Stimulated activated CD8-positive, alpha-beta memory T cell treated with anti-CD3 and anti-CD28 coated beads, Interleukin-7, amount 100 ng/mL, for 24 hours (primary cell): ENCODE data around the gene SMC4.
"Not testable (repeated sequence)": the region's sequence is repeated elsewhere in the genome, so short reads cannot be mapped to it uniquely, and the experiment has no call there.

Source experiments
- DNase-seq: peaks from one replicate; pipeline ENCODE4 v3.0.0-alpha.2; 2020; ENCODE audit warnings: low read depth

Gene SMC4

DNA sequence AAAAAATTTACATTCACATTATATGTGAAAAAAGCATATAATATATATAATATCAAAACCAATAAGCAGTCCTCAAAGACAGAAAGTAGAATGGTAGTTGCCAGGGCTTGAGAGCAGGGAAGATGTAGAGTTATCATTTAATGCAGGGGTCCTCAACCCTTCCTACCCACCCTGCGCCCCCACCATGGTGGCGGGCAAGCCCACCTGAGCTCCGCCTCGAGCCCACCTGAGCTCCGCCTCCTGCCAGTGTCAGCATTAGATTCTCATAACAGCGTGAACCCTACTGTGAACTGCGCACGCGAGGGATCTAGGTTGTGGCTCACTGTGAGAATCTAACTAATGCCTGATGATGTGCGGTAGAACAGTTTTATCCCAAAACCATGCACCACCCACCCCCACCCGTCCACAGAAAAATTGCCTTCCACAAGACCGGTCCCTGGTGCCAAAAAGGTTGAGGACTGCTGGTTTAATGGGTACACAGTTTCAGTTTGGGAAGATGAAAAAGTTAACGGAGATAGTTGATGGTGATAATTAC, 47.1 kb downstream of the SMC4 start:
- DNase-seq: no peak

DNA sequence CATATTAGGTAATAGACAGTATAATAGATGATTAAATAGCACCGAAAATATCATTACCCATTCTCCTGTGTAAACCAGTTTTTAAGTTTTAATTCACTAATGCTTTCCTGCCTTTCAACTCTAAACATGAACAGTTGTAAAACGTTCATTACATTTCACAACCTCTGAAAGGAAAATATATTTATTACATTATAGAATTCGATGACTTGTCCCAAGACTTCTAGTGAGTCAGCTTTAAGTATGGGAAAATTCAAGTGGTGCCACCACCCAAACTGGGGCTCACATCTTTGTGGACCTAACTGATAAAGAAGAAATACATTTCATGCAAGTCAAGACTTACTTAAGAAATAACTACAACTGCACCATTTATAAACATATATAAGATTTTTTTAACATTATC, 48.1 kb downstream of the SMC4 start:
- no peak for DNase-seq

DNA sequence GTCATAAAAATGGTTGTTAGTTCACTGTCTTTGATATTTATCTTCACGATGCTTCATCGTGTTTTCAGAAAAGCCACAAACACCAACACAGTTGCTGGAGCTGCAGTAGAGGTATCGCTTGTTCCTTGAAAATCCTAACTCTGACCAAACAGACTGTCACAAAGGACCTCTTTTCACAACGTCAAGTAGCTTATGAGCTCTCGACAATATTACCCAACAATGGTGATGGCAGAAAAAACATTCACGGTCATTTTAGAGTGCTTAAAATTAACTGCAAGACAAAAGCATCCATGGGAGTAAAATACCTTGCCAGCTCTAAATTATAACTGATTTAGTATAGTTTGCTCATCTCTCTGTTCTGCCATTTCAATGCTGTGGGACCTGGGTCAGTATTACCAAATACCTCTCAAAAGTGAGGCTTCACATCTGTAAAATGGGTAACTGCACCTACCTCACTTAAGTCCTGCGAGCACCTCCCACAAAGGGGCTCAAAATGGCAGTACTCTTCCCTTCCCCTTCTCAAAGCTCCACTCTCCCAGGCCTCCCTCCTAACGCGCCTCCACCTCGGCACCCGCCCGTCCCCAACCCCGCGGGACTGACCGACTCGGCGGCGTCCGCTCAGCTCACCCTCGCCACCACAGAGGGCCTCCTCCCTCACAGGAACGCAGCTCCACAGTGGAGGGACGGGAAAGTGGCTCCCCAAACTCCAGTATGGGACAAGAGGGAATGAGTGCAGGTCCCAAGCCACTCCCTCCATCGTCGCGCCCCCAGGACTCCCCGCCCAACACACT, 49.6 kb downstream of the SMC4 start:
- peak; percentile 23 for DNase-seq

DNA sequence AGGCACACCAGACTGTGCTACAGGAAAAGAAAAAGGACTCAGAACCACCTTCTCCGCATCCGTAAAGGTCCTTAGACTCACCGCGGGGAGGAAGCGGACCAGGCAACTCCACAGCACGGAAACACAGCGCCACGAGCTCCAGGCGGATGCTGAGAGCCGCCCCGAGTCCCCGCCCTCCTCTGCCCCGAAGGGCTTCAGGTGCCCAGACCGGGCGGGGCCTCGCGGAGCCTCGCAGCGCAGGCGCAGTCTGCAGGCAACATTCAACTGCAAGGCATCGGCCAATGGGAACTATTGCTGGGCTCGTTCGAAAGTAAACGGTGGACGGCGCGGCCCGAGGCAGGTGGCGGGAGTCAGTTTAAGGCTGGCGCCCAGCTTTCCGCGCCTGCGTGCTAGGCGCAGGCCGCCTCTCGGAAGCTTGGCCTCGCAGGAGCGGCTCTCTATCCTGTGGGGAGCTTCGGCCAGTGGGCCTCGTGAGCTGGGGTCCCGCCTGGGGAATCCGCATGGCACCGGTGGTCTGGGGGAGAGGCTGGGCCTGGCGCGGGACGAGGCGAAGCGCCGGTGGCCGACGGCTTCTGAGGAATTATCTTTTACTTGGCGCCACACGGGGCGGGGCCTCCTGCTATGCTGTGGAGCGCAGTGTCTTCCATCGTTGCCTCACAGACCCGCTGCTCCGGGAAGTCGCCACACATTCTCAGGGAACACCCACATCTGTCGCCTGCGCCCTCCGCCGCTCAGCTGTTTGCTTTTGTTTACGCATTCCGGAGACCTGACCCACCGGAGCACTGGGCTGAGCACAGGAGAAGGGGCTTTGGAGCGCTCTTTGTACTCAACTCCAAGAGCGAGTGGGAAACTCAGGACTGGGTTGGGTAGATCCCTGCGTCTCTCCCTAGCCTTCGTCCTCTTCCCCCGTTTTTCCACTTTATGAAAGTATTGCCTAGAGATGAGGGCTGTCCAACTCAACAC, 50.5 kb downstream of the SMC4 start, which contains the start of gene TRIM59:
TRIM59 (minus strand) TSS at position 151 of the 963 bp plus-strand sequence. CDS start 10,603 bp downstream, outside the sequence.
- DNase-seq: peak; percentile 86

DNA sequence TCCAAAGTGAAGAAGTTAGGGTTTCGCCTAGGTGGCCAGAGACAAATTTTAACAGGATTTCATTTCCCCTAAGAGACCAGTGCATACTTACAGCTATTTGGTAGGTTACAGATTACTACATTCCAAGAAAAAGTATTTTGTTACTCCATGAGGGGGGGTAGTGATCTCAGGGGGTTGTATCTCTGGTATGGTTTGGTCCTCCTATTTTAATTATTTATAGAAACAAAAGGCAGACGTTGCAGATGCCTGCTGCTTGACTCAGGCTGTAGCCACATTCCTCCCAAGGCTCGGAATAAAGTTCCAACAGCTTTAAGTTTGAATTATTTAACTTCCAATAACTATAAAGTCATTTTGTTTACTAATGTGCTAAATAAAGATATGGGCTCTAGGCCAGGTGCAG, 51.4 kb downstream of the SMC4 start:
- no peak for DNase-seq

DNA sequence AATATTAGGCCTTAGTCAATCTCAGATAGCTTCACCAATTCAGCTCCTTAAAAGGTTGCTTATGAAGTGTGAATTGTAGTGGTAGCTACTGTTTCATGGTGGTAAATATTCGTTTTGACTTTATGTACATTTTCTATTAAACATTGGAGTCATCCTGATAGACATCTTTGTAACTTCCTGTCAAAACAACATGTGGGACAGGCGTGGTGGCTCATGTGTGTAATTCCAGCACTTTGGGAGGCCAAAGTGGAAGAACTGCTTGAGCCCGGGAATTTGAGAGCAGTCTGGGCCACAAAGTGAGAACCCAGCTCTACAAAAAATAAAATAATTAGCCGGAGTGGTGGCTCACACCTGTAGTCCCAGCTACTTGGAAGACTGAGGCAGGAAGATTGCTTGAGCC, 52.2 kb downstream of the SMC4 start:
- no peak for DNase-seq

DNA sequence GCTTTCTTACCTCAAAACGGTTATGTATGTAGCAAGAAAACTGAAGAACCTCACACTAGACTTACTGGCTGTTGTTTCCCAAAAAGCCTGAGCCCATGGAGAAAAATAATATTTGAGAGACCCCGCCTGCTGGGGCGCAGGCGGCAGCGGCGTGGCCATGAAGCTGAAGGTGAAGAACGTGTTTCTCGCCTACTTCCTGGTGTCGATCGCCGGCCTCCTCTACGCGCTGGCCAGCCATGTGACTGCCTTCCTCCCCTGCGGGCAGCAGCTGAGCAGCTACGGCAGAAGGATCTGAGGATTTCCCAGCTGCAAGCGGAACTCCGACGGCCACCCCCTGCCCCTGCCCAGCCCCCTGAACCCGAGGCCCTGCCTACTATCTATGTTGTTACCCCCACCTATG, 52.8 kb downstream of the SMC4 start:
- DNase-seq: not testable (repeated sequence)

DNA sequence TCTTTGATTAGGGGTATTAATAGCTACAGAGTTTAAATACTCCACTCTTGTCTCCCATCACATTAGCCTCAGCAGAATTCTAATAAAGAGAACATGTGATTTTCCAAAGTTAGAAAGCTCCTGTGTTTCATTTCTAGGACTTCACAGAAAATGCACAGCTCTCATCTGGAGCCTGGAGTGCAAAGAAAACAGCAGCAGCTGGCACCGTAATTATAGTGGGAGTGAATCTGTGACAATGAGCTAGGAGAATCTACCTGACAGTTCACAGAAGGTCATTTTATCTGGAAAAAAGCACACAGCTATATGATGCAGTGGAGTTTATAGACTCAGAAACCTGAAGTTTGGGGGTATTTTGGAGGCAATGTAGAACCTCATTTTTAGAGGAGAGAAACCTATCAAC, 55.5 kb downstream of the SMC4 start:
- DNase-seq: no peak

DNA sequence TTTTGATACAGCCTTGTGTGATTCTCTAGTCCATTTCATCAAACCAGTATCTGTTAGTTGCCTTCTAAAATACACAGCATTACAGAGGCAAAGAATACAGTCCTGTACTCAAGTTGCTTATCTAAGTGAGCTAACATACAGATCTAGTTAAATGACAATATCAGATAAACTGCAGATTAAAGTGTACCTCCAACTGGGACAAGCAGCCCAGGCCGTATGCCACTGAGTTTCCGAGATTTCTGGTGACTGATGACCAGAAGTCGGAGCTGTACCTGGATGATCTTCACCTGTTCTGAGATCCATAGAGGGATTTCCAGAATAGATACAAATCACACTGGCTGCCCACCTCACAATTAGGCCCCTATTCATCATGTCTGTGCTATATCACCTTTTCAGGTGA, 56.4 kb downstream of the SMC4 start:
- no peak for DNase-seq

DNA sequence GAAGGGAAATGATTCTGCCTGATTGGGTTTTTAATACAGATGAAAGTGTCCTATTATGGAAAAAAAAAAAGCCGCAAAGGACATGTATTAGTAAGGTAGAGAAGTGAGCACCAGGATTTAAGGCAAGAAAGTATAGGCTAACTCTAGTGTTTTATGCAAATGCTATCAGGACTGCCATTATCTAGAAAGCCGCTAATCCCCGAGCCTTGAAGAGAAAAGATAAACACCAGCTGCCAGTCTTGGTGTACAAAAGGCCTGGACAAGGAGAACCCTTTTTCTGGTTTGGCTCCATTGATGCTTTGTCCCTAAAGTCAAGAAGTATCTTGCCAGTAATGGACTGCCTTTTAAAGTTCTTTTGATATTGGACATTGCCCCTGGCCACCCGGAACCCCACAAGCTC, 58.7 kb downstream of the SMC4 start:
- no peak for DNase-seq

DNA sequence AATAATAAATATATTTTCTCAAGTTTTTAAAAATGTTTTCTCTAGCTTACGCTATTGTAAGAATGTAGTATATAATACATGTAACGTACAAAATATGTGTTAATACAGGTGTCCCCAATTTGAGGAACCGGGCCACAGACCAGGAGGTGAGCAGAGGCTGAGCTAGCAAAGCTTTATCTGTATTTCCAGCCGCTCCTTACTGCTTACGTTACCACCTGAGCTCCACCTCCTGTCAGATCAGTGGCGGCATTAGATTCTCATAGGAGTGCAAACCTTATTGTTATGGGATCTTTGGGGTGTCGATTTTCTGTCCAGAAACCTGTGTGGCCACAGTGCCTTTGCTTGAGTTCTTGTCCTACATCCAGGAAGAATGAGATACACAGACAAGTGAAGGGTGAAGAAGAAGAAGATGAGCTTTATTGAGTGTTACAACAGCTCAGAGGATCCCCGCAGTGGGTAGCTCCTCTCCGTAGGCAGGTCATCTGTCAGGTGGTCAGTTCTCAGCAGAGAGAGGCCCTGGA, 60.1 kb downstream of the SMC4 start:
- no peak for DNase-seq

DNA sequence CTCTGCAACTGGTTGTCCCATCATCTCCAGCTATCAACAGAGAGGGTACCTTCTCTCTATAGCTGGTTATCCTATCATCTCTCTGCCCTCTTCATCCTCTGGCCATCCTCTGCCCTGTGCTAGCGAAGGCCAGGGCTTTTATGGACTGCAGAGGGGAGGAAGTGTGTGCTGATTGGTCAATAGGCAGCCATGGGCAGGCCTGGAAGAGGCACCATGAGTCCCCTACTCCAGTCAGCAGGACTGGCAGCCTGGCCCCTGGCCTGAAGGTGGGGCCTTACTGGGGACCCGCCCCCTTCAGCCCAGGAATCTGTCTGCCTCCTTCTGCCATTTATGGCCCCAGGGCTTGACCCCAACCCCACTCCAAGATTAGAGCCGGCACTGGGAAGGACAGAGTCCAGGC, 60.6 kb downstream of the SMC4 start:
- no peak for DNase-seq

DNA sequence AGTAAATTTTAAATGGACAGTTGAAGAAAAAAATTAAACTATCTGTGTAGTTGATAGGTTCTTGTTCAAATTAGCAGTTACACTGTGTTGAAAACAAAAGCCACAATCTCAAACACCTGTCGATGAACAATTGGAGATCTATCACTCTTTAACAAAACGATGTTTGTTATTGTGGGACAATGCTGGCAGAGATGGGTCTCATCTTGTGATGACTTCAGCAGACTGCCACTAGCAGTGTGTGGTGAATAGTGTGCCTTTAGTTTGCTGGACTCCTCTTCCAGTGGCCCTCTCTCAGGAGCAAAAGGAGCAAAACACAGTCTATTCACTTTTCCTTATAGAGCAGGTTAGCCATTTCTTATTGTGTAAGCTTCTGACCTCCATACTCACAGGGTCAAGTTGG, 64.9 kb downstream of the SMC4 start:
- no peak for DNase-seq

DNA sequence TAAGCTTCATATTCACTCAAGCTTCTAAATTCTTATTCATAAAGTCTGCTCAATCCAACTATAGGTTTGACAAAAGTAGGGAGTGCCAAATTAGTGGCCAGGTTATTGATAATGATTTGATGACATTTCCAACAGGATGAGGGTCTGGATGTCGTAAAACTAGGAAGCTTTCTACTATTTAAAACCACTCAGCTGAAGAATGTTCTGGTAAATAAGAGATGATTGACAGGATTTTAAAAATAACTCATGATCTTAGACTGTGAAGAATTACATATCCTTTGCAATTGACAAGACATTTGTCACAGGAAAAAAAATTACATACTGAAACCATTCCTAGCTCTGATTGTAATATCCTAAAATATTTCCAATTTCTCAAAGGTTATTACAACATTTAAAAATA, 65.5 kb downstream of the SMC4 start:
- DNase-seq: no peak

DNA sequence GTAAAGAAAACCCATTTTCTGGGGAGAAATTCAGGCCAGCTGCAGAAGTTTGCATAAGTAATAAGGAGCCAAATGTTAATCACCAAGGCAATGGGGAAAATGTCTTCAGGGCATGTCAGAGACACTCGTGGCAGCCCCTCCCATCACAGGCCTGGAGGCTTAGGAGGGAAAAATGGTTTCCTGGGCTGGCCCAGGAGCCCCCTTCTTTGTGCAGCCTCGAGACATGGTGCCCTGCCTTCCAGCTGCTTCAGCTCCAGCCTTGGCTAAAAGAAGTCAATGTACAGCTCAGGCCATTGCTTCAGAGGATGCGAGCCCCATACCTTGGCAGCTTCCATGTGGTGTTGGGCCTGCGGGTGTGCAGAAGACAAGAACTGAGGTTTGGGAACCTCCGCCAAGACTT, 70.7 kb downstream of the SMC4 start:
- DNase-seq: no peak

DNA sequence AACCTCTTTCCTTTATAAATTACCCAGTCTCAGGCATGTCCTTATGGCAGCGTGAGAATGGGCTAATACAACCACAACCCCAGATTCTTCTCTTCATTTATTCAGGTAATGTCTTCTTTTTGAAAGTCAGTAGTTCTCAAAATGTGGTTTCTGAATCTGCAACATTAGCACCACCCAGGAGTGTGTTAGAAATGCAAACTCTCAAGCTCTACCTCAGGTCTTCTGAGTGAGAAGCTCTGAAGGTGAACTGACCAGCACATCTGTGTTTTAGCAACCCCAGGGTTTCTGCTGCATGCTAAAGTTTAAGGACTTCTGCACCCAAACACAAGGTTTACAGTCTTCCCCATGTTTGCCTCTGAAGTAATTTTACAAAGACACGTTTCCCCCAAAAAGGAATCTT, 72.4 kb downstream of the SMC4 start:
- no peak for DNase-seq

DNA sequence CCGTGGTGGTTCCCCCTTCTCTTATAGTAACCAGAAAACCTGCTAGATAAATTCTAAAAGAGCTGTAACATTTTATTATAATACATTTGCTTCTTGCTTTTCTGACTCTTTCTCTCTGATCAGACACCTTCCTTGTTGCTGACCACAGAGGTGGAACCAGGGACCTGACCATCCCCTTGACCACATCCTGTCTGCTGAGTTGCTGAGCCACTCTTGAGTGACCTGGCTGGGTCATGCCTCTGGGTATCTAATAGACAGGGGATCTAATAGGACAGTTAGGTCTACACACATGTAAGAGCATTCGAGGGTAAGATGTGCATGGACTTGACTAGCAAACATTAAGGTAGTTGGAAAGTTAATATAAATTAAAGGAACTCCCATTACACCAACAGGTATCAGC, 72.9 kb downstream of the SMC4 start:
- DNase-seq: no peak

DNA sequence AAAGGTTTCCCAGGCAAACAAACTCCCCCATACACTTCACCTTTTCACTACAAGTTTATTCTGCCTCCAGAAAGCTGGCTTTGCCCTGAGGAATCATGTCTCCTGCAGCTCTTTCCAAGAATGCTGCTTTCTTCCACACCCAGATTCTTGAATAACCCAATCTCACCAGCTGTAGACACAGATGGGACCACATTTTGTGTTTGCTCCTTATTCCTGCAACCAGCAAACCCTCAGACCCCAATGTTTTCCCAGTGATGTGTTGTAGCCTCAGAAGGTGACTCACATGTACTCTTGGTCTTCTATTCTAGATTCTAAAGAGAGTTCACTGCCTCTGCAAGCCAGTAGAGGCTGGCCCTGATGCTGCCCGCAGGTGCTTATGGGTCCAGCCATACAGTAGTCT, 73.8 kb downstream of the SMC4 start:
- no peak for DNase-seq

DNA sequence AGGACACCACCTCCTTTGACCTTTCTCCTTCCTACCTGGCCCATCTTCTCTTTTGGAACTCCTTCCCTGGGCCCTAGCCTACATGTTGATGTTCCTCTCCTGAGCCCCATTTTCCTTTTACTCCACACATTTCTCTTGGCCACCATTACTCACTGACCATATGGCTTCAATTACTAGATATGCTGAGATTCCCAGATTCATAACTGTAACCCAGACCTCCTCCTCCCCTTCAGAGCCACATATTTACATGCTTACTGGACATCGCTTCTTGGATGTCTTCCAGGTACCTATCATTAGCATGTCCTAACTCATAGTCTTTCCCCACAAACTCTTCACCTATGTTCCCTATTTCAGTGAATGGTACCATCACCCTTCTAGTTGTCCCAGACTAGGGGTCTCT, 74.5 kb downstream of the SMC4 start:
- DNase-seq: no peak

DNA sequence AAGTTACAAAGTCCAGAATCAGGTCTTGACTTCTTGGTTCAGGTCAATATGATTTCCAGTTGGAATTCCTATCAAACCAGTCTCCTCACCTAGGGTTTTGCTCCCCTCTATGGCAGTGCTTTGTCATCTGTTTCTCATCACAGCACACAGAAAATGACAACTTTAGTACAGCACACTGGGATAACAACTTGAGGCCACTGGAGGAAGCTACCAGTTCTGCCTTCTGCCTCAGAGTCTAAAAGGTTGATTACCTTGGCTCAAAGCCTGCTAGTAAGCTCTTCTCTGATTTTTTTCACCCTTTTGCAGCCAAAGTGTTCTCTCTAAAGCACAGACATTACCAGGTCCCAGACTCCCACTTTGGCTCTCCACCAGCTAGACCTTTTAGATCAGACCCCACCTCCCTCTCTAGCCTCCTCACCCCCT, 75.0 kb downstream of the SMC4 start:
- DNase-seq: no peak

DNA sequence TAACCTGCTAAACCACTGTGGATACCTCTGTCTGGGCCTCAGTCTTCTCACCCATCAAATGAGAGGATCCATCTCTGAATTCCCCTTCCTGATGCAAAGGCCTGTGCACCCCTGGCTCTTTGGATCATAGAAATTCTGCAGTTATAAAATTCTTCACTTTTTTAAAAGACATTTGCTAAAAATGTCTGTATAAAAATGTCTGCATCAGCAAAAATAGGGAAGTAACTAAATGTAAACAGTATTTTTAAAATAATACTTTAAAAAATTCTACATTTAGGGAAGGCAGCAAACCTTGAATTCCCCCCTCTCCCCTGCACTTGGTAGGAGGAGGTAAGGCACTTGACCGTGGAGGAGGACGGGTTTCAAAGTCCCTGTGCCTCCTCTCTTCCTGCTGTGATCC, 75.7 kb downstream of the SMC4 start:
- no peak for DNase-seq

DNA sequence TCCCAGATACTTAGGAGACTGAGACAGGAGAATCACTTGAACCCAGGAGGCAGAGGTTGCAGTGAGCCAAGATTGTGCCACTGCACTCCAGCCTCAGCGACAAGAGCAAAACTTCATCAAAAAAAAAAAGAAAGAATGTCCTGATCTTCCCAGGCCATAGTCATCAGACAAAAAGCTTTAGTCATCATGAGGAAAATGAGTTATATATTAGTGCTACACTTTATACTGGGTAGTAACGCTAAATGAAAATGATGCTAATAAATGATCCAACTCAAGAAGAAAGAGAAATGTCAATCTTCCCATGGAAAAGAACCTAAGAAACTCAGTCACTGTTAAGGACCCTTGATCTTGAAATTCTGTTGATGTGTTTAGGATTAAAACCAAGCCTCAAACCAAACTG, 76.4 kb downstream of the SMC4 start:
- no peak for DNase-seq

DNA sequence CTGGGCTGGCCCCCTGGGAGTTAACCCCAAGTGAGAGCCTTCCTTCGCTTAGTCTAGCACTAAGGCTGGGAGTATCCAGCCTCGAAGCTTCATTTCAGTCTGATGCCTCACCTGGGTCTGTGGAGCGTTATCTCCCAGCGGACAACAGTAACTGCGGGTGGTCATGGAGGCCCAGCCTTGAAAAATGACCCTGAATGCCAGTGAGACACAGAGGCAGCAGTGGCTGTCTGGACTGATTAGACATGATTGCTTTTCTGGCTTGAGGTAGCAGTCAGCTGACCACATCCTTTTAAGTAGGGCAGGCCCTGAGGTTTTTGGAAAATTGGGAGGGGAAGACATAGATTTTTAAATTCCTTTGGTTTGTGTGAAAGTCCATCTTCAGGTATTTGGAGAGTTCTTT, 78.3 kb downstream of the SMC4 start:
- DNase-seq: no peak
